ENCODE results near the gene CDKAL1.

CDKAL1 gene

DNA sequence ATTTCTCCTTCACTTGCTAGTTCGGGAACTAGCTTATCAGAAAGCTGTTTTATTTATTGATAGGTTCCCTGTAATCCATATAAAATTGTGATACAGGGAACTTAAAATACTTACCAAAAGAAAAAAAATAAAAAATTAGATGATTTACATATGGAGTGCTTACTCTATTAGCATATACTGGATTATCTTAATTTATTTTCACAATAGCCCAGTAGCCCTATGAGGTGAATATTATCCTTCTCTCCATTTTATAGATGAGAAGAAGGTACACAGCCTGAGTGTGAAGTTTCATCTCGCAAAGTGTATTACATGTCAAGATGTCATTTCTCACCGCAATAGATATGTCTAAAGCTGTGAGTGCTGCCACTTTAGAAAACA is 463.5 kb downstream of the CDKAL1 start:
- DNase-seq = no peak

DNA sequence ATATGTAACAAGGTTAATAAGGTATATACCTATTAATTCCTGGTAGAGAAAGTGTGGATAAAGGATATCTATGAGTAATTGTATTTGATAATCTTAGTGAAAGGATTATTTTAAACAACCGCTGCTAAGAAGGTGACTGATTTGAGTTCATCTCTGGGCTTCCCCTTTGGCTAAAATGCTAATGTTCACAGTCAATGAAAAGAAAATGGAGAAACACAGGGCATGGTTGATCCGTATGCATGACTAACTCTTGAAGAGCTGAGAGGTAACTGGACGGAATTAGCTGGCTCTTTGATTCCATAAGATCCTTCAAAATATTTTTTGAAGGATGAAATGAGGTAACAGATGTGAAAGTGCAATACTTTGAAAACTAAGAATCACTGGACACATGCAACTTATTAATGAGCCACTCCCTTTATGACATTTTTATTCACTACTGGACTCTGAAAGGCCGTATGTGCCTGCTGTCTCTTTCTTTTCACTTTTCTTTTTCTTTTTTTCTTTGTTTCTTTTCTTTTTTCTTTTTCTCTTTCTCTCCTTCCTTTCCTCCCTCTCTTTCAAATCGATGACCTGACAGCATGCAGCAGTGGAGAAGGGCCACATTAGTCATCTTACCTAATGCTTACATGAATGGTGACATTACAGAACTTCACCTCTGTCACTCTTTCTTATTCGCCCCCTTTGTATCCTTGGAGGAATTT is 464.6 kb downstream of the CDKAL1 start:
- DNase-seq = no peak

DNA sequence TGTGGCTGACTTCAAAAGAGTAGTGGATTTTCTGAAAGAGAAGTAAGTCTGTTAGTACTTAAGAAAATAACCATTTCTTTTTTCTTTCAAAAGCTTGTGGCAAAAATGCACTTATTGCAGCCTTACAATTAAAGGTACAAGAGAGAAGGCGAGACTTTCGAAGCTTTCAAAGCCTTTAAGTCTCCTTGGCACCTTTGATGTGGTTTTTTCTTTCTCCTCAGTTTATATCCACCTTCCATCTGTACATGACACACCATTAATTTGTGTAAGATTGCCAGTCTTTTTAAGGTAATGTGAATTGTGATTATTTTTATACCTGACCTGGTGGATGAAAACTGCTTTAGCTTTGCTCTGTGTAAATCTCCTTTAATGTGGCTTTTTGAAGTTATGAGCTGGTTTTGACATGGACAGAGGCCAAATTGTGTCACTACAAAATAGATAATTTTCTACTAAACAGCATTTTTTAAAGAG is 466.1 kb downstream of the CDKAL1 start:
- DNase-seq = no peak

GRCh38 chr6:21001736-21002135 is 467.5 kb downstream of the CDKAL1 start:
- no peak for DNase-seq

- no peak for DNase-seq
Observed at GRCh38 chr6:21003780-21004541, 469.7 kb downstream of the CDKAL1 start.

DNA sequence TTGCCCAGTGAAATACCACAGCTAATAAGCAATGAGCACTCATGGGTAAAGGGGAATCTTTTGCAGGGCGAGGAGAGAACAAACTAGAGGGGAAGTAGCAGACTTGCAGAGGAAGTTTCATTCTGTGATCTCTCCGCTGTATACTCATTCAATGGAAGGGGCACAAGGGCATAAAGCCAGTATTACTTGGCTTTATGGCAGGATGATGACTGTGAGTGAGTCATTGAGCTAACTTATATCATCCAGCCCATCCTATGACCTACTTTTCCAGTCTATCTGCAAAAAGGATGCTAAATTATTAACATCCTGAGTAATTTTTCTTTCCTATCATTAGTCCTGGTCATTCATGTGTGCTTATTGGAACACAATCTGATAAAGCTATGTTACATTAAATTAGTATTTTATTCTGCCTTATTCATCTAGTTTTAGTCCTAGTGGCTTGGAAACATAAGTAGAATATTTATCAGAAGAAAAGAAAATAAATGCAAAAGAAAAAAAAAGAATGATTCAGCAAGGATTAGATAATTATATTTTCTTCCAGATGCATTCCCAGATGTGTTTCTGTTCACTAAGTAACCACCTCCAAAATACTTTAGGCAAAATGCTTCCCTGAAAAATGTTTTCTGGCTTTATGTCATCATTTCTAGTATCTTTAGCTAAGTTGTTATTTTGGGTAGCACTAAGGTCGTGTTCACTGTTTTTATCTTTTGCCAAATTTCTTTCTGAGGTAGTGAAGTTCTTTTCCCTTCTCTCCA is 471.7 kb downstream of the CDKAL1 start:
- no peak for DNase-seq

GRCh38 chr6:21019614-21020013 is 485.4 kb downstream of the CDKAL1 start:
- DNase-seq = no peak

DNA sequence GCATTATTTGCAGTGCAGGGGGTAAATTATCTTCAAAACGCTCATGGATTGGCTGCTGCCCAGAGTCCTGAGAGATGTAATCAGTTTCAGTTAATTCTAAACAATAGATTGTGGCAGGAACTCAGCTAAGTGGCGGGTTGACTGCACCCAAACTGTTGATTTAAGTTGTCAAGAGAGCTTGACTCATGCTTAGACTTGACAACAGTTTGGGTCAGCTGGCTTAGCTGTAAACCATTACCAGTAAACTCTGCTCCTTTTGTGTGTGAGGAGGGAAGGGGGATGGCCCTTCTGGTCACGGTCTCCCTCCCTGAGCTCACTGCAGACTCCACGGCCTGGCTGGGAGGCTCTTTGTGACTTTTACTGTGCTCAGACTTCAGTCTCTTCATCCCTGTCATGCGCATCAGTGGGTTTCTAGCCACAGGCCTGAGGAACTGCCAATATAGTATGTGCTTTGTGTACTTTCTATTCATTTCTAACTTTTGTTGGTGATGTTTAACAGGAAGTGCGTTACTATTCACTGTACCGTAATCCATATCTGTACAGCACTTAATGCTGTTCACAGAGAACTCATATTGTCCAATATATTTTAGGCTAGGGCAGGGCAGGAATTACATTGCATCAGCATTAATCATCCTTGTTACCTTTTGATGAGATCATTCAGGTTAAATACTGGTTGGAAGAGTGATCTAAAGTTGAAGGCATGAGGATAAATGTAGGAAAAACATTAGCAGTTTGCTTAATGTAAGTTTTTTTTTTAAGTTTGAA is 488.3 kb downstream of the CDKAL1 start:
- no peak for DNase-seq

DNA sequence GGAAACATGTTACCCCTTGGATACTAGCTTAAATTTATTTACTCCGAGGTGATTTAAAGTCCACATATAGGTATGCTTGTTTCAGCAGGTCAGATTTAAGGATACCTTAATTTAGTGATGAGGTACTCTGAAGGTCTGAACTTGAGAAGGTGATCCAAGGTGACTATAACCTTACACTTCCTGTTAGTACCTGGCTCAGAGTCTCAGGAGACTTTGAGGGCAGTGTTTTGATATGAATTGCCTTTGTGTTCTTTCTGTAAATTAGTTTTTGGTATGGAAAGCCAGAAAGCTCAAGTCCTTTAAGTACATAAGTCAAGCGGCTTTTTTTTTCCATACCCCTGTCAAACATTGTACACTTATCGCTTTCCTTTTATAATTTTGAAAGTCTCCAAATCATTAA is 489.0 kb downstream of the CDKAL1 start:
- DNase-seq = no peak

DNA sequence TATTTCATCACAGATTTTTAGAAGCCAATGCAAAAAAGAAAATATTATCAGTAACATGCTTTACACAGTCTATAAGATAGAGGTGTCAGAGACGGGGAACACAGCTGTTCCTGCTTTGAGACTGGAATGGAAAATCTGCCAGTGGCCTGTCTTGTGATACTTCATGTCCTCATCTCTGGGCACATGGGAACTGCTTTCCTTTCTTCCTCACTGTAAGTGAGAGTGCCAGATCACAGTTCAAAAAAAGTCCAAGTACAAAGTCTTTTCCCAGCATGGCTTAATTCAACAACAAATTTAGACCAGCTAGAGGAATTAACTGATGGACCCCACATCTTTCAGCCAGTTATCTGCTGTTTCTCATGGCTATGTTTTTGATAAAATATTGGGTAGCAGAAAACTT is 490.4 kb downstream of the CDKAL1 start:
- no peak for DNase-seq

DNA sequence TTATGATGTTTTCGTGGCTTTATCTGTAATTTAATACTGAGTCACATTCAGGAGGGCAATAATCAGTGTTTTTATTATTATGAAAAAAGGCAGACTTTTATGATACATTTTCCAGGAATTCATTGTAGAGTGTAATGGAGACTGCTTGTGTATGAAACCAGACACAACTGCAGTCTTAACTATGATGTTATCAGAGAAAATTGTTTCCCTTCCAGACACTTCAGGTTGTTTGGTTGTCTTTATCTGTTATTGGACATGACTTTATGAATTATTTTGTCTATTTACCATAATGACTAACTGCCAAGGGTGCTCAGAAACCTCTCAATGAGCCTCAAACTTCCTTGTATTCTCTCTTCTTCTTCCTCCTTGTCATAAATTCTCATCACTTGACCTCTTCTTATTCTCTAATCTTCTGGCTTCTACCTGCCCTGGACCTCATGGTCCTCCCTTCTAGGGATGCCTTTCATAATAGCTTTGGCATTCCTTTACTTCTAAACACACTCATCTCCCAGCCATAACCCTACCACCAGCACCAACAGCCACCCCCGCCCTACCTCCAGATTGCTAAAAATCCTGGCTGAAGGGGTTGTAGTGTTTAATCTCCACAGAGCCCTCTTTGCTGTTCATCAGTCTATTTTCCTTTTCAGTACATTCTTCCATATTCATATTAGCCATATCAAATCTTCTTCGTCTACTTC is 492.5 kb downstream of the CDKAL1 start:
- DNase-seq = no peak

- no peak for DNase-seq
Observed at GRCh38 chr6:21027507-21027906, 493.2 kb downstream of the CDKAL1 start.

DNA sequence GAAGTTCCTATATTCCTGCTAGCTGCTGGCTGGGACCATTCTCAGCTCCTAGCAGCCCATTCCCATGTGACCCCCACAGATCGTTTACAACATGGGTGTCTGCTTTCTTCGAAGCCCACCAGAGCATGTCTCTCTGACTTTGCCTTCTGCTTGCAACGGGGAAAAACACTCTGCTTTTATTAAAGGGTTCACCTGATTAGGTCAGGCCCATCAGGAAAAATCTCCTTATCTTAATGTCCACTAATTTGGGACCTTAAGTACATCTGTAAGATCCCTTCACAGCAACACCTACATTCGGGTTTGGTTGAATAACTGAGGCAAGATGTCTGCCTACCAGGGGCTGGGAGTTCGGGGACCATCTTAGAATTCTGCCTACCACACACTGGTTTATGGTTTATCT is 496.9 kb downstream of the CDKAL1 start:
- DNase-seq = no peak

DNA sequence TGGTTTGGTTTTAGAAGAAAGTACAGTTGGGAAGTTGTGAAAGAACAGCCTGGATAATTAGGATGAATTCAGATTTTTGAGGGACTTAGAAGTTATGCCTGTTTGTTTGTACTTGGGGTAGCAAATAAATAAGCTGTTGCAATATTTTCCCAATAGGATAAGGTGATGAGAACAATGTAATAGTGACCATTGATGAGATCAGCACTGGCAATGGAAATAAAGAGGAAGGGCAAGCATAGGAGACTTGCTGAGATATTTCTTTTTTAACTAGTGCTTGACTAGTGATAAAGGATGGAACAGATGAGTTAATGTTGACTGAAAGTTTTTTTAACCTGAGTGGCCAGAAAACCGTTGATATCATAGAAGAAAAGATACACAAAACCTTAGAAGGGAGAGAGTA is 498.8 kb downstream of the CDKAL1 start:
- DNase-seq = no peak

GRCh38 chr6:21033575-21034026 is 499.3 kb downstream of the CDKAL1 start:
- no peak for DNase-seq

DNA sequence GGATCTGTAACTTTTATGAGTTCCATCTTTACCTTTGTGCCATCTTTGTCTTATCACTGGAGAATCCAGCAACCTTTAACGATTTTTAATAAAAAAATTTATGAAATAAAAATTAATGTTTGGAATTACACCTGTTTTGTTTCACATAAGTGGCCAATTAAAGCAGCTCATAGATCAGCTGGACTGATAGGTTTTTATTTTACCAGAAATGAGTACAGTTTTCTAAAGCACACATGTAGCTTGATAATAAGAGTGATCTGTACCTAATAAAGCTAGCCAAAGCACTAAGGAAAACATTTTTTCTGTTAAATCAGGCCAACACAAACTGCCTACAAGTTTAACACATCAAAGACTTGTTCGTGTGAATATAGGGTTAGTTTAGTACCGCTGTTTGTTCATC is 500.1 kb downstream of the CDKAL1 start:
- no peak for DNase-seq

- DNase-seq = no peak
Observed at GRCh38 chr6:21037453-21037852, 503.2 kb downstream of the CDKAL1 start.

GRCh38 chr6:21039926-21040325 is 505.7 kb downstream of the CDKAL1 start:
- no peak for DNase-seq

DNA sequence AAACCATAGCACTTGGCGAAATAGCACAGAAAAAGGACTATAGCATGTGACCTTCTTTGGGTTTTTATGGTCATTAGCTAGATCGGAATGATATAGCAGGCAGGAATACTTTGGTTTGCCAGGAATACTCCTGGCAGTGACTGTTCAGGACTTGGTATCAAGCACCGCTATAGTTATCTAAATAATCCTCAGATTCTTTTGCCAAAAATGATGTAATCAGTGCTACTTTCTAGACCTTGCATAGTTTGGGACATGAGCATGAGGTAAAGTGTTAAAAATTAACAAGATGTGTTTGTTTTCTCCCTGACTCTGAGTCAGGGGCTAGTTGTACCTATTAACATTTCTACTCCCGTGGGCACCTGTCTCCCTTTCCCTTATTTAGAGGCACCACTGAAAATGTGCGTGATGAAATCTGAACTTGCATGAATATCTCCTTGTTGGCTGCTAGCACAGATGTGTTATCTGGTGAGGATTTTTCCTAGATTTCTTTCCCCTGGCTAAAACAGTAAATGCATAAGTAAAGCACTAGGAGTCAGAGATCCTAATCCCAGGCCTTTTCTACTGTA is 511.0 kb downstream of the CDKAL1 start:
- no peak for DNase-seq

DNA sequence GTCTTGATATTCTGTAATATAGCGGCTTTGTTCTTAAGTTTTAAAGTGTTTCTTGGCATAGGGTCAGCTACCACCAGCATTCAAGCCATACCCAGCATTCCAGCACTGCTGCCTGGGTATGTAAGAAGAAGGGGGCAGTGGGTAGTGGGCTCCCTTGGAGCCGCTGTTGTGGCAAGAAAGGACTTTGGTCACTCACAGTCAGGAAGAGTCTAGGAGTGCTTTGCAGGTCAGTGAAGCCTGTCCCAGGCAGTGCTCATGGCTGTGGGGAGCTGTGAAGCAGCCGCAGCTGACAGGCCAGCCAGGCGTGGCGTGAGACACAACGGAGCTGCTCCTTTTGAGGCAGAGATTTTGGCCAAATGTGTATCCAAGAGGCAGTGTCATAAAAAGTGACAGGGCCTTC is 512.0 kb downstream of the CDKAL1 start:
- DNase-seq = no peak

- no peak for DNase-seq
Observed at GRCh38 chr6:21048047-21048446, 513.8 kb downstream of the CDKAL1 start.

DNA sequence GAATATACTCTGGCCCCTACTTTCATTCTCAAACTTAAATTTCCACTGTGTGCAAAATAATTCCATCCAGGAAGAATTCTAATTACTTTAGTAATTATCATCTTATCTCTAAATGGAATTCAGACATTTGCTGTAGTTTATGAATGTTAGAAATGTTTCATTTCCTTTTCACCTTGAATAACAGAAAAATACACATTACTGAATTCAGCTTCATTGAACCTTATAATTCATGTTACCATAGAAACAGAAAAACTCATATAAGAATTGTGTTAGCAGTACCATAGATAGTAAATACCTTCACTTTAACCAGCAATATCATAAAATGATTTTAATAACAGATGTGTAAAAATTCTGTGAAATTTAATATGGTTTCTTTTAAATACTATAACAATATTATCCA is 514.9 kb downstream of the CDKAL1 start:
- DNase-seq = no peak
